Activated T-cell treated with anti-CD3 and anti-CD28 coated beads, Interleukin-2, amount 50 U/mL, for 48 hours (primary cell): ENCODE data around the gene GPX5.

ENCODE experiments used
- DNase-seq, 2 experiments: peaks; one replicate each; pipeline ENCODE4 v3.0.0-alpha.2; 2020

GPX5 gene

GRCh38 chr6:28563430-28564095 lies 37.9 kb downstream of the GPX5 start:
- DNase-seq: no peak

GRCh38 chr6:28565823-28566526 lies 40.3 kb downstream of the GPX5 start:
- no peak for DNase-seq

GRCh38 chr6:28566527-28567252 lies 41.0 kb downstream of the GPX5 start:
- DNase-seq: no peak

GRCh38 chr6:28567506-28567905 lies 41.8 kb downstream of the GPX5 start:
- no peak for DNase-seq

- no peak for DNase-seq
Observed at GRCh38 chr6:28568515-28569108, 42.9 kb downstream of the GPX5 start.

GRCh38 chr6:28569748-28570147 lies 44.1 kb downstream of the GPX5 start:
- no peak for DNase-seq

- no peak for DNase-seq
Observed at GRCh38 chr6:28580475-28580874, 54.8 kb downstream of the GPX5 start.

GRCh38 chr6:28583463-28583862 lies 57.8 kb downstream of the GPX5 start:
- no peak for DNase-seq
